Measurements from ENCODE around the gene RELN.

RELN gene

DNA sequence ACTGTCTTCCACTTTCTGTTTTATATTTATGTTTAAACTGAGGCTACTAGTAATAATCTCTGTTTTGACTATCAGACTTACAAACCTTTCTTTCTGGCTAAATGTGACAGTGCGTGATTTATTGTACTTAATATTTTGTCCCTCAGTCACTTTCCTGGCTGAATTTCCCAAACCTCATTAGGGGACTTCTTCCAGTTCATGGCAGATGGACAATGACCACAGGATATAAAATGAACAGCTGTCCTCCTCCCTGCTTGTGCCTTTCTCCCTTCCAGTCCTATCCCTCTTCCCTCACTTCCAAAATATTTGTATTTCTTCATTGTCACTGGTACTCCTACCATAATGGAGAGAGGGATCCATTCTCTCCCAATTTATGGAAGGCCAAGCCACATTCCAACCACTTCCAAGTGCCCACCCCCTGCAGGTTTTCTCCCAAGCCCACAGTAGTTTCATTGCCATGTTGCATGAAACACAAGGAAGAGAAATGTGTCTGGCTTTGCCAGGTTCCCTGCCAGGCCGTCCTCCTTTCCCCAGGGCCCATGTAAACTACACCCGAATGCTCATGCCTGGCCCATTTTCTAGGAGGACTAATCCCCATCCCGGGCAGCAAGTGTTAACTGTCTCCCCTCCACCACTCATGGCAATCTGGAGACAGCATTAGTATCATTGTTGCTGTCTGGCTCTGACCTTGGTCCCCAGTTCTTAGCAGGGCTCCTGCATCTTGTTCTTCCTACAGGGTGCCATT lies 273.9 kb downstream of the RELN start:
- no peak for DNase-seq (ENCODE audit: low spot score)

DNA sequence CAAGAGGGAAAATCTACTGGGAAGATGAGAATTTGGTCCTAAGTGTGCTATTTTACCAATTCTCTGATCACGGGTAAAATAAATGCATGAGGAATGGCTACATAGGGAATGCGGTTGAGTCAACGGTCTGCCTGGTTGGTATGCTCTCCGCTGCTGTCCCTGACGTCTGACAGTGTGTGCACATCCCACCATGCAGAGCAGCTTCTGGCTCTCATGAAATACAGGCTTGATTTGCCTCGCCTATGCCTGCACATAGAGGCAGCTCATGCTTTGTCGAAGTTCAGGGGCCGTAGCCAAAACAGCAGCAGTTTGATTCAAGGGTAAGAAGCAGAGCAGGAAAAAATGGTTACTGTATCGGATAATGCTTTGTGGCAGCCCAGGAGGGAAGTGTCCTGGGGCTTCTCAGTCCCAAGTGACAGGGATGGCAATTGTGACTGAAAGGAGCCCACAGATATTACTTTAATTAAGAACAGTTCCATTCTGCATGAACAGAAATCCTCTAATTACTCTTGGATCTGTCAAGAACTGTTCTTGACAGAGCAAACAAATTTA lies 275.0 kb downstream of the RELN start:
- DNase-seq (ENCODE audit: low spot score): no peak

DNA sequence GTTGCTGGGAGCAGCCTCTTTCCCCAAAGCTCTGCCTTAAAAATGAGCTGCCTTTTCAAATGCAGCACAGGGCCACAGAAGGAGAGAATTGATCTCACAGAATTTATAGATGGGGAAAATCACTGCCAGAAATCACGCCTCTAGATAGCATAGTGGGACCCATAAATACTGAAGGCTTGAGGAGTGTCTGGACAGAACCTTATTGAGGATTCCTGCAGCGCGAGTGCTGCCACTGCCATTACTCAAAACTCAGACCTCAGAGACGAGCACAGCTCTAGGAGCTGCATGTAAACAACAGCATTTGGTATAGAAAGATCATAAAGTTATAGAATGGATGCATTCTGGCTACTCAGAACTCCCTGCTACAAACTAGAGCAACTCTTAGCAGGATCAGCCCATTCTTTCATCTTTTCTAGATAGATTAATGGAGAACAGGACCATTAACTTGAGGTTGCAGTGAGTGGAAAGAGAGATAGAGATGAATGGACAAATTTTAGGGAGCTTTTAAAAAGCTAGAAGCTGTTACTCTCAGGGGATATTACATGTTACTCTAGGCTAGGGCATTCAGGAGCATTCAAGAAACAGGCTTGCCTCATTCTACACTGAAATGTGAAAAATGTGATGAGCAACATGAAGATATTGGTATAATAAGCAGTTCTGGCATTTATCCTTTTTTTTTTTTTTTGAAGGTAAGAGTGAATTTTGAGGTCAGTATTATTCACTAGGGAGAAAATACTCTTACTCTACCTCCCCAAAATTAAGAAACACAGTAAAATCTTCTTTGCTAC lies 276.3 kb downstream of the RELN start:
- DNase-seq (ENCODE audit: low spot score): no peak

DNA sequence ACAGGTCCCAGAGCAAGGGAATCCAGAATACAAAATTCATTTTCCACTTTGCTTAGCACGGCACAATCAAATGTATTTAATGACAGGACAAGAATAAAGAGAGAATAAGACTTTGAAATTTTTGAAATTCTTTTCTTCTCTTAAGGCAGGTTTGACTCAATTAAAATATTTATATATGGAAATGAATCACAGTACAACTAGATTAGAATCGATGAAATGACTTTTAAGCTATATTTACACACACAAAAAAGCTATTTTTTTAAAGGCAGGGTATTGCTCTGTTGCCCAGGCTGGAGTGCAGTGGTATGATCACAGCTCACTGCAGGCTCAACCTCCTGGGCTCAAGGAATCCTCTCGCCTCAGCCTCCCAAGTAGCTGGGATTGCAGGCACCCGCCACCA lies 278.0 kb downstream of the RELN start:
- DNase-seq (ENCODE audit: low spot score): no peak

DNA sequence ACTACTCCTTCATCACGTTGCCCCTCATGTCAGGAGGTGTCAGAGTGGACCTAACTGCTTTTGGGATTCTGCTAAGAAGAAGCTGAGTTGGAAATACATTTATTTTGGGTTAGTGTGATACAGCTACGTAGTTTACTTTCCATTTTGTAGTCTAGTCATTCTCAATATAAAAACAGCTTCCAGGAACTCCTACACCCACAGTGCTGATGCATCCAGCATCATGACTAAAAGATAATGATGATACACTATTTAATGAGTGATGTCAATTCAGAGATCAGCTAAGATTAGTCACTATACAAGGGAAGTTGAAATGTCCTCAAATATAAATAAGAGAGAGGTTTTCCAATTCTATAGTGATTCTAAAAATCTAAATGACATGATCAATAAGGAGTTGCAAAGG lies 279.2 kb downstream of the RELN start:
- DNase-seq (ENCODE audit: low spot score): no peak

DNA sequence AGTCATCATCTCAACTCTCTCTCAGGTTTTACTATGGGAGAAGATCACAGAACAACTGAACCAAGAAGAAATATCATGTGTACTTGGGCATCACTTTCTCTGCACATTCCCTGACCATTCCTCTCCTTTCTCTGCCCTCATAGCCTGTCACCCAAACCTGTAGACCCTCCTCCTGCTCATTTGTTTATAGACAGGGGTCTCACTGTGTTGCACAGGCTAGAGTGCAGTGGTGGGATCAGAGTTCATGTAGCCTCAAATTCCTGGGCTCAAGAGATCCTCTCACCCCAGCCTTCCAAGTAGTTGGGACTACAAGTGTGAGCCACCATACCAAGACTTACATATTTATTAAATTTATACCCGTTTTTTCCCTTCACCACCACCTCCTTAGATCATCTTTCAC lies 282.7 kb downstream of the RELN start:
- DNase-seq (ENCODE audit: low spot score): no peak

DNA sequence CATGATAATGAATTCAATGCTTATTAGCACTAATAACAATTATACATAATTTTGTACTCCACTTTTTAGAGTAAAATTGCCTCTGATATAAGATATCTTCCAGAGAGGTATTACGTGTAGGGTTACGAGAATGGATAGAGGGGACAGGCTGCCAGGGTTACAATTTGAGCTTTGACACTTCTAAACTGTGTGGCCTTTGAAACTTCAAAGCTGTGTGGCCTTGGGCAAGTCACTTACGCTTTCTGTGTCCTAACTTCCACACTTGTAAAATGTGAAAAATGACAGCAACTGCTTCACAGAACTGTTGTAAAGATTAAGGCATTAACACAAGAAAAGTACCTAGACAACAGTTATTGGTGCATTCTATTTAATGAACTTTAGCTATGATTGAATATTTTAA lies 283.9 kb downstream of the RELN start:
- DNase-seq (ENCODE audit: low spot score): no peak

DNA sequence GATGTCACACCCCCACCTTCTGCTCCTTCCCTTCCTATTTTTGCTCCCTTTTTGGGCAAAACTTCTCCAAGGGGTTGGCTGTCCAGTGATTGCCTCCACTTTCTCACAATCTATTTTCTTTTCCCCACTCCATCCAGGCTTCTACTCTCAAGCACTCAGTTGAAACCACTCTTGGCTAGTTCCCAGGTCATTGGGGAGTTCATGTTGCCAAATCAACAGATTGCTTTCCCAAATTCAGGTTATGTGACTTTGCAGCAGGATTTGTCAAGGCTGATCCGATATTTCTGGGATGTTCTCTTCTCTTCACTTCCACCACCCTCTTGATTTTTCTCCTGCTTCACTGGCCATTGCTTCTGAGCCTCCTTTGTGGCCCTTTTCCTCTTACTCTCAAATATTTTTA lies 284.8 kb downstream of the RELN start:
- no peak for DNase-seq (ENCODE audit: low spot score)

DNA sequence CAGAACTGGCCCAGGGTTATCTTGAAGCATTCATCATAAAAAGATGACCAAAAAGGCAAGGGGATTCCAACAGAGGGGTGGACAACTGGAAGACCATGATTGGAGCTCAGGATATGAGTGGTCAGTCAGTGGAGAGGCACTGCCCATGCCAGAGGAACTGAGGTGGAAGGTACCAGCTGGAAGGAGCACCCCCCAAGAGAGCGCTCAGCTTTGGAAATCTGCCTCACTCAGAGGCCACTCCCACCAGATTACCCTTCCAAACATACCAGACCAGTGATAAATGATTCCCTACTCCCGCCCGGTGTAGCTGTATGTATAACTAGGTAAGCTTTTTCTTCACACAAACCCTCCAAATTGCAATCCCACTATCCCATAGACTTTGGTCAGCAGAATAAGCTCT lies 286.5 kb downstream of the RELN start:
- no peak for DNase-seq (ENCODE audit: low spot score)

DNA sequence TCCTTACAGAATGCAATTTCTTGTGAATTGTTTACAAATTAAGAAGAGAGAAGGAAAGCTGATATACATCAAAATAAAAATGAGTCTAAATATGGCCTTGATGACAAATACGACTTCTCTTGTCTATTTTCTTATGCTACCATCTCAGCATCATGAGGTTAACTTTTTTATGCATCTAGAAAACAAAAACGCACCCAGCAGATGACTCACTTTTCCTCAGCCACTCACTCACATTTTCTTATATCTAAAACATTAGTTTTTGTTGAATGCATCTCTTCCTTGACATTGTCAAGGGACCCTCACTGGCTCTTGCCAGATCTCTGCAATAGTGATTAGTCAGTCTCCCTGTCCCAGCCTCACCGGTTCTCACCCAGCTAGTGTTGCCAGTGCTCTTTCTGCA lies 287.0 kb downstream of the RELN start:
- no peak for DNase-seq (ENCODE audit: low spot score)

DNA sequence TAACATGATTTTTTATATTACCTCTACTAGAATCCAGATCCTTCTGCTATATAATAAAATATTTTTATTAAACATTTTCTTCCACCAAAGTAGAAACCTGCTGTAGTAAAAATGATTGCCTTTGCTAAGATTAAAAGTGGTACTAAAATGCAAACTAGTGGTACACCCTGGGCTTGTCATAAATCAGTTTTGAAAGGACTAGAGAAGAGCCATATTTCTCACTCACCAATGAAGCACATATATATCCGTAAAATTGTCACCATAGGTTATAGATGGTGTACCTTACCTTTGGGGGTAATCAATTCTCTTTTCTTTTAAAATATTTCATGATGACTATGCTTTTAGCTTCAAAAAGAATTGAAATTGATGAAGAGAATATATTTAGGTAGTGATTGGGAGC lies 290.4 kb downstream of the RELN start:
- no peak for DNase-seq (ENCODE audit: low spot score)

DNA sequence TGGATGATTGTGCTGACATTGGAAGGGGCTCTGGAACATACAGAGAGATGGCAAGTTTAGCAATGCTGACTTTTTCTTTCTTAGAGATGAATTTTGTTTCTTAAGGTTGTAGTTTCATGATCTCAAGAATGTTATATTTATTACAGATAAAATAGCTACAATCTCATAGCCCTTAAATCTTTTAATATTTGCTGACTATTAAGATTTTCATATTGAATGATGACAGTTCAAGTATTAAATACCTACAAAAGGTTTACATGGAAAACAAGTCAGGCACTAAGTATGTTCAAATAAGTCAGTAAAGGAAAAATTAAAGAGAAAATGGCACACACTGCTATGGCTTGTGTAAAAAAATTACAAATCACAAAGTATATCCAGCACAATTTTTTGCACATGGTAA lies 291.4 kb downstream of the RELN start:
- no peak for DNase-seq (ENCODE audit: low spot score)

DNA sequence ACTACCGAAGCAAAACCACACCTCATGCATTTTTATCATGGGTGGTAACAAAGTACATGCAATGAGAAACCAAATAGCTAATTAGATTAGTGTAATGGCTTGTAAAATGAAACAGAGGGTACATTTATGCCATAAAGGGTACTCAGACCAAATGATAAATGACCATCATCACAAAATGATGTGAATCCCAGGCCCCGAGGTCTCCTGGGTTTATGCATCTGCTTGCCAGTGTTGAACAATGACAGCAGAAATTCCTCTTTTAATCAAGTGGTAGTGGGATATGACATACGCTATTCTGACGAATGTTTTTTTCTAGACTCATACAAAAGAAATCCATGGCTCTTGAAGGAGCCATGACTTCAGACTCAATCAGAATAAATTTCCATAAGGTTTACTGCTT lies 293.9 kb downstream of the RELN start:
- DNase-seq (ENCODE audit: low spot score): no peak

DNA sequence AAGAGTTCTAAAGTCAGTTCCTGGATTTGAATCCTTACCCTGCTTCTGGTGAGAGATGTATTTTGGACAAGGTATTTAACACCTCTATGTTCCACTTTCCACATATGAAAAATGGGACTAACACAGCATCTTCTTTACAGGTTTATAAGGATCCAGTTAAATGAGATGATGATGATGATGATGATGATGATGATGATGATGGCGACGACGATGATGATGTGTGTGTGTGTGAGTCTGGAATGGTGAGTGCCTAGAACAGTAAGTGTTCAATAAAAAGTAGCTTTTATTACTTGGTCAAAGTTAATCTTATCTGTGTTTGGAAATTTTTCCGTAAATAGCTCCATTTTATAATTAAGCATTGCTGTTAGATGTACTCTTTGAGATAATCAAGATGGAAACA lies 295.2 kb downstream of the RELN start:
- DNase-seq (ENCODE audit: low spot score): no peak

DNA sequence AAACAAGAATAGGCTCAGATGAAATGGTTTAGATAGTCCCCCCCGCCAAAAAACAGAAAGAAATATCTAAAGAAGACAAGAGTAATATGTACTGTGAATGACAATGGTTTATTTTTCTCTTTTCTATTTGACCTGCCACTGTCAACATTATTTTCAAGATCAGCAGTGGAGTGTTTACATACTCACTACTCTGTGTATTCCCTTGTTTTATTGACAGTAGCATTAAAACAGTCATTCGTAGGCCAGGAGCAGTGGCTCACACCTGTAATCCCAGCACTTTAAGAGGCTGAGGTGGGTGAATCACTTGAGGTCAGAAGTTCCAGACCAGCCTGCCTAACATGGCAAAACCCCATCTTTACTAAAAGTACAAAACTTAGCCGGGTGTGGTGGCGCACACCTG lies 298.2 kb downstream of the RELN start:
- no peak for DNase-seq (ENCODE audit: low spot score)

DNA sequence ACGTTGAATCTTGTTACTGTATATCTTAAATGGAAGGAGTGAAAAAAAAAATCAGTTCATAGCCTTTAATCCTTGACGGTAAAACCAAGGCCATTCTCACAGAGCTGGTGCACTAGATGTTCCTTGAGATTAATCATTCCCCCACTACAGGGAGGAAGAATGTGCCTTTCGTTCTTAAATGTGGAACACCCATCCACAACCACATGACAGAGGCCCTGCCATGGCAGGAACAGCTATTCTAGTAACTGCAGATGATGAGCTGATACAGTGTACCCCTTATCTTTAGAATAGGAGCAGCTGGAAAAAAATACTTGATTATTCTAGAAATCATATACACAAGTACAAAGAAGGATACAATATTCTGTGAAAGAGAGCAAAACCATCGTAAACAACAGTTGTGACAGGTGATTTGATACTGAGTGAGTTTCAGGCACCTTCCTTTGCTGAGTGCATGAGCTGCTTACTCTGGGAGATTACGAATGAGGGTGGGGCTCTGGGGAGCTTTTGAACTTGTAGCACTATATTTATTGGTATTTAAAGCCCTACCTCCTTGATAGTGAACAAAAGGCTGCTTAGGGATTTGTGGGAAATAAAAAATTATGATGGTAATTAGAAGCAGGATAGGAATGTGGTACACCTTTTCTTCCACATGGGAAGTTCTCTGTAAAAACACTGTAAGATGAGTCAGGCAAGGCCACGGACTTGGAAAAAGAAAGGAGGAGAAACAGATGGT lies 299.1 kb downstream of the RELN start:
- DNase-seq (ENCODE audit: low spot score): no peak

DNA sequence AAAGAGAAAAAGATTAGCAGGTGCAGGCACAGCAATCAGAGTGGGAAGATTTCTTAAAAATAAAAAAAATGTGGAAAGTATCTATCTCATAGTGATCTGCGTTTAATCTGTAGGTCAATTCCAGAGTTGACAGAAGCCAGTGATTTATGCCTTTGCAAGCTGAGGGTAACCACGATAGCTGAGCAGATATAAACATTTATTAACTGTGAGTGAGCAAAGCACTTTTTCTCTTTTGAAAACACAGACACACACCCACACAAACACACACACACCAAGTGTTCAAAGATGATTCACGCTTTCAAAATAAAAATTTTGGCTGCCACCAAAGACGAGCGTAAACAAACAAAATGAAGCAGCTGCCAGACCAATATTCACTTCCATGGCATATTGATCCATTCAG lies 300.2 kb downstream of the RELN start:
- no peak for DNase-seq (ENCODE audit: low spot score)

DNA sequence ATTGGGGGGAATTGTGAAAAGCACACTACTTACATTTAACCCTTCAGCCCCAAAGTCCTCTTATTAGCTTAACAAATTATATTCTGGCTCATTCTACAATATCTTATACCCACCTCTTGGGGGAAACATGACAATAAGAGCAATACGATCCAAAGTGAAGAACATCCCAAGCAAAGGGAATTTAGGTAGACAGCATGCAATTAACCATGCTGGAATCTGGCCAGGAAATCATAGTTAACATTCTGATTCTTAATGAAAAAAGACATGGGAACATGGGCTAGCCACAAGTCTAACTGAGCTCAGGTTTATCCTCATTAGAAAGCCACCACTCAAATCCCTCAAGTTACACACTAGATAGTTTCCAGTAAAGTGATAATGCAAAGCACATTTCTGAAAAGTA lies 301.5 kb downstream of the RELN start:
- no peak for DNase-seq (ENCODE audit: low spot score)

DNA sequence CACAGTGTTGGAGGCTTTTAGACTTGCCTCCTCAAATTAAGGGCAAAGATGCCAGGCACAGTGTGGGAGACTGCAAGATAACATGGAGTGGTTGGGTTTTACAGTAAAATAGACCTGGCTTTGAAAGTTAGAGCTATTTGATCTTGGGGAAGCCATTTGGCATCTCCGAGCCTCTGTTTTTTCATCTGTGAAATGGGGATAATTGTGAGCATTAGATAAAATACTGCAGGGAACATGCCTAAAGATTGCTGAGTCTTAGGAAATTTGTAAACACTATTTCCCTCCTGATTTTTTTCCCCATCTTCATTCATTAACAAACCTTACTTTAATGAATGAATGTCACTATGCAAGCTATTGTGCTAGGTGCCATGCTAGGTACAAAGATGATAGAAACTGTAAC lies 302.2 kb downstream of the RELN start:
- DNase-seq (ENCODE audit: low spot score): no peak

DNA sequence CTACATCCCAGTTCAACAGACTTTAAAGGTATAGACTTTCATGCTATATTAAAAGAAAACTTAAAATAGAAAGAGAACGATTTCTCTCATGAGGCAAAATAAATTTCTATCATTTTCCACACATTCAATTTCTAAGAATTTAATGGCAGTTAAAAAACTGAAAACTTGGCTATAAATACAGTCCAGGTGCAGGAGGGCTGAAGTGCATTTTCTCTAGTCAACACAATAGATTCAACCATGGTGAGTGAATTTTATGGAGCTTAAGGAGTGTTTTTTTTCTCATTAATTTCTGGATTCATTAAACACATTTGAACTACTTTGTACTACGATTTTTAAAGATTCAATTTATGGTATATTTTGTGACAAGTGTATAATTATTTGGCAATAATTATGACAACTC lies 302.7 kb downstream of the RELN start:
- DNase-seq (ENCODE audit: low spot score): no peak

DNA sequence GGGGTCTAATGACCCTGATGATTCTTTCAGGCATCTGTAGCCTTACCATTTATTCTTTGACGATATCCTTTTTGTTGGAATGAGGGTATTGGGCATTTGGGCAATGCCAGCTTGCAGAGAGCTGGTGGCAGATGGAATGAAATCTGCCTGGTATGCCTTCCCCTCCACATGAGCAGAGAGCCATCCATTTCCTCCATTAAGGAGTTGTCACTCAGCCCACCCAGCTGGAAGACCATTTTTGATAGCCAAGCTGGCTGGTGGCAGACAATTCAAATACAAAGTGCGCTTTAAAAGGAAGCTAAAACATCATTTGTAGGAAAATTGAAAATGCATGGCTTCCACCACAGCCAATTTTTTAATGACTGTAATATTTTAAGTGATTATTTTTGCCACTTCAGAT lies 303.4 kb downstream of the RELN start:
- no peak for DNase-seq (ENCODE audit: low spot score)

DNA sequence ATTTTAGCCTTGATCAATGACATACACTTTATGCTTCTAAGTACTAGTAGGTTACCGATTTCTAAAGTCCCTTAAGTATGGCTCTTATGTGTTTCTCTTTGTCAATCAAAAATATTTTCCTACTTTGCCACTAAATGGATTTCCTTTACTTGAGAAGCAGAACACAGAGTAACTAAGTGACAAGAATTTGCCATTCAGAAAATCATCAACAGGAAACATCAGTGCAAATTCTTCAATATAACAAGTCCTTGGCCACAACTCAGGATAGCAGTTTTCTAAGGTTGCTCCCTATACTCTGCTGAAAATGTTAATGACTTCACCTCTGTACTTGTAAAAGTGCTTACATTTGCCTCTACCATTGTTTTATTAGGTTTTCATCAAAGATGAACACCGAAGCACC lies 303.8 kb downstream of the RELN start:
- DNase-seq (ENCODE audit: low spot score): no peak

DNA sequence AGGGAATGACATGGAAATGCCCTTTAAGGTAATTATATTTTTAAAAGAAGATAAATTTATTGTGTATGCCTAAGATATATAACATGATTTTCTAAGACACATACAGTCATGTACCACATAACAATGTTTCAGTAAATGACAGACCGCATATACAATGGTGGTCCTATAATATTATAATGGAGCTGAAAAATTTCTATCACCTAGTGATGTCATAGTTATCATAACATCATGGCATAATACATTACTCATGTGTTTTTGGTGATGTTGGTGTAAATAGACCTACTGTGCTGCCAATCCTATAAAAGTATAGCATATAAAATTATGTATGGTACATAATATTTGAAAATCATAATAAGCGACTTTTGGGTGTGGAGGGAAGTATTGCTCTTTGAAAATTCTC lies 306.1 kb downstream of the RELN start:
- DNase-seq (ENCODE audit: low spot score): no peak
